ENCODE data around the gene ITPRID1.

Gene ITPRID1

GRCh38 chr7:31707089-31707488 lies 193.2 kb downstream of the ITPRID1 start:
- DNase-seq, result no peak

Data from SW 1271 (cell line).